Ectodermal cell (in vitro differentiated cells): ENCODE data around the gene ARHGAP4.
A peak's percentile ranks its signal among the peaks of the same experiment; 100 is the strongest.

Experiments used
- H3K27ac ChIP-seq: 2 replicates; pipeline ENCODE4 v1.7.0; 2013; ENCODE audit warnings: mild to moderate bottlenecking, low read depth, low read length; ENCODE audit not compliant: insufficient read depth, poor library complexity, severe bottlenecking
- H3K27me3 ChIP-seq: 2 replicates; pipeline ENCODE4 v1.7.0; 2013; ENCODE audit warnings: mild to moderate bottlenecking, low read length; ENCODE audit not compliant: insufficient read depth, control insufficient read depth, poor library complexity, severe bottlenecking
- H3K36me3 ChIP-seq: one replicate; pipeline ENCODE4 v1.7.0; 2013; ENCODE audit warnings: low read length; ENCODE audit not compliant: control insufficient read depth, insufficient read depth
- H3K4me1 ChIP-seq: one replicate; pipeline ENCODE4 v1.7.0; 2013; ENCODE audit warnings: low read length; ENCODE audit not compliant: control insufficient read depth, insufficient read depth
- H3K4me3 ChIP-seq: 2 replicates; pipeline ENCODE4 v1.7.0; 2013; ENCODE audit warnings: low read depth, low read length, control low read depth; ENCODE audit not compliant: insufficient read depth
- H3K9me3 ChIP-seq: 2 replicates; pipeline ENCODE4 v1.7.0; 2013; ENCODE audit warnings: mild to moderate bottlenecking, low read length, moderate library complexity; ENCODE audit not compliant: control insufficient read depth
- WGBS, 2 experiments: methylation state at CpG; one replicate each; pipeline ENCODE4 v1.1.7; 2013; ENCODE audit warnings: missing lambda C conversion rate in 2 of 2; 5-methylcytosine and 5-hydroxymethylcytosine counted together

Gene ARHGAP4

GRCh38 chrX:153969904-153970356, 43.9 kb upstream of the ARHGAP4 start:
- whole genome bisulfite sequencing, 2 experiments: 1 to 2% methylated on average over 23 to 24 of the region's 26 CpGs
- H3K27ac ChIP-seq: no peak overlapping the region
- peaks cover 21% of the 10 kb centered on the region for H3K4me1 ChIP-seq
- H3K27me3 ChIP-seq: no peaks in the 10 kb centered on the region
- H3K9me3 ChIP-seq: no peaks in the 10 kb centered on the region
- peak overlapping the region; percentile 59 for H3K4me3 ChIP-seq
- H3K36me3 ChIP-seq: no peaks in the 10 kb centered on the region

GRCh38 chrX:153969125-153969903, 43.2 kb upstream of the ARHGAP4 start:
- Histone ChIP-seq H3K4me1 (peaks cover 21% of the 10 kb centered on the region), H3K27ac (no peak overlapping the region), H3K36me3 (no peaks in the 10 kb centered on the region), H3K4me3 (peak overlapping the region; percentile 59), H3K9me3 (no peaks in the 10 kb centered on the region), H3K27me3 (no peaks in the 10 kb centered on the region)
- 3 to 4% methylated on average over 24 to 25 of the region's 25 CpGs for WGBS, 2 experiments

GRCh38 chrX:153968754-153969124, 42.7 kb upstream of the ARHGAP4 start:
- H3K27me3 ChIP-seq: no peaks in the 10 kb centered on the region
- no peaks in the 10 kb centered on the region for H3K9me3 ChIP-seq
- peaks cover 21% of the 10 kb centered on the region for H3K4me1 ChIP-seq
- no peaks in the 10 kb centered on the region for H3K36me3 ChIP-seq
- peak overlapping the region; percentile 26 for H3K27ac ChIP-seq
- peak overlapping the region; percentile 59 for H3K4me3 ChIP-seq
- WGBS, 2 experiments: 13 to 14% methylated on average over 8 to 12 of the region's 12 CpGs

- Histone ChIP-seq H3K27me3 (no peaks in the 10 kb centered on the region), H3K4me1 (peaks cover 21% of the 10 kb centered on the region), H3K36me3 (peaks cover under 1% of the 10 kb centered on the region), H3K27ac (peak overlapping the region; percentile 26), H3K4me3 (peak overlapping the region; percentile 59), H3K9me3 (no peaks in the 10 kb centered on the region)
- WGBS, 2 experiments: 15 to 16% methylated on average over 9 of the region's 9 CpGs
Measured at GRCh38 chrX:153968255-153968654, 42.2 kb upstream of the ARHGAP4 start.

- peaks cover 21% of the 10 kb centered on the region for H3K4me1 ChIP-seq
- WGBS, 2 experiments: 78 to 81% methylated on average over 16 of the region's 16 CpGs
- peaks cover 4% of the 10 kb centered on the region for H3K36me3 ChIP-seq
- peak overlapping the region; percentile 59 for H3K4me3 ChIP-seq
- no peaks in the 10 kb centered on the region for H3K27me3 ChIP-seq
- H3K27ac ChIP-seq: no peak overlapping the region
- no peaks in the 10 kb centered on the region for H3K9me3 ChIP-seq
Measured at GRCh38 chrX:153967536-153968224, 41.6 kb upstream of the ARHGAP4 start.

- no peak overlapping the region for H3K4me3 ChIP-seq
- no peaks in the 10 kb centered on the region for H3K9me3 ChIP-seq
- H3K36me3 ChIP-seq: peaks cover 8% of the 10 kb centered on the region
- no peaks in the 10 kb centered on the region for H3K27me3 ChIP-seq
- WGBS, 2 experiments: 82 to 85% methylated on average over 14 of the region's 14 CpGs
- H3K4me1 ChIP-seq: peaks cover 21% of the 10 kb centered on the region
- H3K27ac ChIP-seq: no peak overlapping the region
Measured at GRCh38 chrX:153966841-153967535, 40.9 kb upstream of the ARHGAP4 start.

GRCh38 chrX:153966283-153966688, 40.2 kb upstream of the ARHGAP4 start:
- WGBS, 2 experiments: 90 to 93% methylated on average over 15 of the region's 15 CpGs

GRCh38 chrX:153965406-153965805, 39.3 kb upstream of the ARHGAP4 start:
- peaks cover 8% of the 10 kb centered on the region for H3K36me3 ChIP-seq
- H3K4me1 ChIP-seq: peaks cover 21% of the 10 kb centered on the region
- H3K27ac ChIP-seq: no peak overlapping the region
- no peaks in the 10 kb centered on the region for H3K9me3 ChIP-seq
- no peak overlapping the region for H3K4me3 ChIP-seq
- 95 to 96% methylated on average over 5 of the region's 5 CpGs for WGBS, 2 experiments
- H3K27me3 ChIP-seq: no peaks in the 10 kb centered on the region

More at GRCh38 chrX:153966283-153966688, 40.2 kb upstream of the ARHGAP4 start:
- Histone ChIP-seq H3K27ac (no peak overlapping the region), H3K4me1 (peaks cover 21% of the 10 kb centered on the region), H3K9me3 (no peaks in the 10 kb centered on the region), H3K36me3 (peaks cover 8% of the 10 kb centered on the region), H3K27me3 (no peaks in the 10 kb centered on the region), H3K4me3 (no peak overlapping the region)

GRCh38 chrX:153964105-153964504, 38.0 kb upstream of the ARHGAP4 start:
- Histone ChIP-seq H3K36me3 (peaks cover 11% of the 10 kb centered on the region), H3K4me3 (no peak overlapping the region)
- 94 to 97% methylated on average over 14 of the region's 14 CpGs for WGBS, 2 experiments

GRCh38 chrX:153963546-153963945, 37.5 kb upstream of the ARHGAP4 start:
- Histone ChIP-seq H3K4me3 (no peak overlapping the region), H3K36me3 (peaks cover 14% of the 10 kb centered on the region), H3K27ac (no peak overlapping the region), H3K9me3 (no peaks in the 10 kb centered on the region), H3K4me1 (peaks cover 20% of the 10 kb centered on the region), H3K27me3 (no peaks in the 10 kb centered on the region)
- WGBS, 2 experiments: 92 to 96% methylated on average over 12 of the region's 12 CpGs

More at GRCh38 chrX:153964105-153964504, 38.0 kb upstream of the ARHGAP4 start:
- no peaks in the 10 kb centered on the region for H3K27me3 ChIP-seq
- H3K4me1 ChIP-seq: peaks cover 21% of the 10 kb centered on the region
- no peak overlapping the region for H3K27ac ChIP-seq
- no peaks in the 10 kb centered on the region for H3K9me3 ChIP-seq
